Measurements from ENCODE around the gene COL4A5.

Gene COL4A5

GRCh38 chrX:108494406-108495090 lies 54.9 kb downstream of the COL4A5 start:
- TF ChIP-seq POLR2A (IDR thresholded peaks at IDR 0.05; ENCODE audit: low read depth, low read length): no peak
- no peak for DNase-seq (ENCODE audit: insufficient read length, low spot score)
- no peak for FAIRE-seq

- FAIRE-seq (no peak), DNase-seq (ENCODE audit: insufficient read length, low spot score) (no peak)
- TF ChIP-seq POLR2A (IDR thresholded peaks at IDR 0.05; ENCODE audit: low read depth, low read length): no peak
These were observed 72.1 kb downstream of the COL4A5 start for GRCh38 chrX:108511721-108512120.

- no peak for TF ChIP-seq POLR2A (IDR thresholded peaks at IDR 0.05; ENCODE audit: low read depth, low read length)
- no peak for DNase-seq (ENCODE audit: insufficient read length, low spot score)
- no peak for FAIRE-seq
These were observed 76.5 kb downstream of the COL4A5 start for GRCh38 chrX:108516184-108516583.

- DNase-seq (ENCODE audit: insufficient read length, low spot score) (no peak), FAIRE-seq (no peak)
- TF ChIP-seq POLR2A (IDR thresholded peaks at IDR 0.05; ENCODE audit: low read depth, low read length): no peak
These were observed 88.1 kb downstream of the COL4A5 start for GRCh38 chrX:108527724-108528123.

- DNase-seq (ENCODE audit: insufficient read length, low spot score): no peak
- FAIRE-seq: no peak
- no peak for TF ChIP-seq POLR2A (IDR thresholded peaks at IDR 0.05; ENCODE audit: low read depth, low read length)
These were observed 97.4 kb downstream of the COL4A5 start for GRCh38 chrX:108537005-108537404.

- no peak for FAIRE-seq
These were observed 101.6 kb downstream of the COL4A5 start for GRCh38 chrX:108541286-108541685.

GRCh38 chrX:108557580-108557979 lies 117.9 kb downstream of the COL4A5 start:
- DNase-seq (ENCODE audit: insufficient read length, low spot score) (no peak), FAIRE-seq (no peak)
- TF ChIP-seq POLR2A (IDR thresholded peaks at IDR 0.05; ENCODE audit: low read depth, low read length): no peak

More at GRCh38 chrX:108541286-108541685, 101.6 kb downstream of the COL4A5 start:
- TF ChIP-seq POLR2A (IDR thresholded peaks at IDR 0.05; ENCODE audit: low read depth, low read length): no peak
- DNase-seq (ENCODE audit: insufficient read length, low spot score): no peak

GRCh38 chrX:108558217-108558616 lies 118.6 kb downstream of the COL4A5 start:
- FAIRE-seq (no peak), DNase-seq (ENCODE audit: insufficient read length, low spot score) (no peak)
- no peak for TF ChIP-seq POLR2A (IDR thresholded peaks at IDR 0.05; ENCODE audit: low read depth, low read length)

GRCh38 chrX:108573136-108573535 lies 133.5 kb downstream of the COL4A5 start:
- no peak for TF ChIP-seq POLR2A (IDR thresholded peaks at IDR 0.05; ENCODE audit: low read depth, low read length)
- no peak for FAIRE-seq
- no peak for DNase-seq (ENCODE audit: insufficient read length, low spot score)

GRCh38 chrX:108582151-108582550 lies 142.5 kb downstream of the COL4A5 start:
- no peak for DNase-seq (ENCODE audit: insufficient read length, low spot score)
- FAIRE-seq: no peak

GRCh38 chrX:108584617-108585211 lies 145.1 kb downstream of the COL4A5 start:
- TF ChIP-seq POLR2A (IDR thresholded peaks at IDR 0.05; ENCODE audit: low read depth, low read length): no peak
- no peak for FAIRE-seq
- no peak for DNase-seq (ENCODE audit: insufficient read length, low spot score)

More at GRCh38 chrX:108582151-108582550, 142.5 kb downstream of the COL4A5 start:
- TF ChIP-seq POLR2A (IDR thresholded peaks at IDR 0.05; ENCODE audit: low read depth, low read length): no peak

- DNase-seq (ENCODE audit: insufficient read length, low spot score) (no peak), FAIRE-seq (no peak)
- no peak for TF ChIP-seq POLR2A (IDR thresholded peaks at IDR 0.05; ENCODE audit: low read depth, low read length)
These were observed 150.9 kb downstream of the COL4A5 start for GRCh38 chrX:108590496-108590895.

GRCh38 chrX:108601276-108601675 lies 161.6 kb downstream of the COL4A5 start:
- FAIRE-seq (no peak), DNase-seq (ENCODE audit: insufficient read length, low spot score) (no peak)
- no peak for TF ChIP-seq POLR2A (IDR thresholded peaks at IDR 0.05; ENCODE audit: low read depth, low read length)

GRCh38 chrX:108610141-108610540 lies 170.5 kb downstream of the COL4A5 start:
- TF ChIP-seq POLR2A (IDR thresholded peaks at IDR 0.05; ENCODE audit: low read depth, low read length): no peak
- no peak for DNase-seq (ENCODE audit: insufficient read length, low spot score)
- no peak for FAIRE-seq

- DNase-seq (ENCODE audit: insufficient read length, low spot score): no peak
- no peak for FAIRE-seq
- no peak for TF ChIP-seq POLR2A (IDR thresholded peaks at IDR 0.05; ENCODE audit: low read depth, low read length)
These were observed 175.0 kb downstream of the COL4A5 start for GRCh38 chrX:108614616-108615015.
